Muscle of back (tissue), 11 donors: ENCODE data around the gene SH3PXD2A. TPM values are rescaled to one million over a fixed set of nuclear protein-coding genes. Genes with fewer than 3 reads are reported as not detected.
A peak's percentile ranks its signal among the peaks of the same experiment; 100 is the strongest.

Experiments
- DNase-seq, 3 donors: peaks; one replicate each; pipeline versions ENCODE4 v3.0.0 to v3.0.0-alpha.2; 2013
- polyA plus RNA-seq, 10 donors: library from polyadenylated mRNA; unstranded; fragments of 120-200 nt; gene quantifications; one replicate each; pipeline ENCODE4 v1.2.1, GENCODE V29; 2013; ENCODE audit not compliant: insufficient read length in 10 of 10

SH3PXD2A gene
- polyA plus RNA-seq, 10 donors: 72.3 to 88.0 (median 76.6) TPM

GRCh38 chr10:103569896-103570295, 285.5 kb downstream of the SH3PXD2A start:
- no peak for DNase-seq

GRCh38 chr10:103568505-103568904, 286.9 kb downstream of the SH3PXD2A start:
- no peak for DNase-seq

- DNase-seq: no peak
Measured at GRCh38 chr10:103566536-103566935, 288.8 kb downstream of the SH3PXD2A start.

- no peak for DNase-seq
Measured at GRCh38 chr10:103564776-103565520, 290.4 kb downstream of the SH3PXD2A start.

GRCh38 chr10:103564116-103564501, 291.3 kb downstream of the SH3PXD2A start:
- DNase-seq: no peak

GRCh38 chr10:103563231-103564115, 291.9 kb downstream of the SH3PXD2A start:
- no peak for DNase-seq

- DNase-seq: no peak
Measured at GRCh38 chr10:103562383-103562782, 293.0 kb downstream of the SH3PXD2A start.

GRCh38 chr10:103560886-103561285, 294.5 kb downstream of the SH3PXD2A start:
- no peak for DNase-seq

GRCh38 chr10:103559776-103560175, 295.6 kb downstream of the SH3PXD2A start:
- DNase-seq: no peak

- DNase-seq: no peak
Measured at GRCh38 chr10:103558911-103559310, 296.5 kb downstream of the SH3PXD2A start.

- no peak for DNase-seq
Measured at GRCh38 chr10:103557455-103557854, 297.9 kb downstream of the SH3PXD2A start.

GRCh38 chr10:103556383-103557007, 298.9 kb downstream of the SH3PXD2A start:
- no peak for DNase-seq

- DNase-seq: no peak
Measured at GRCh38 chr10:103555712-103556111, 299.7 kb downstream of the SH3PXD2A start.

GRCh38 chr10:103555325-103555649, 300.1 kb downstream of the SH3PXD2A start:
- DNase-seq: no peak

GRCh38 chr10:103554488-103555324, 300.7 kb downstream of the SH3PXD2A start:
- DNase-seq: peak; percentile 58 to 83 (median 62)

GRCh38 chr10:103553743-103554487, 301.5 kb downstream of the SH3PXD2A start:
- DNase-seq: no peak

GRCh38 chr10:103552856-103553742, 302.3 kb downstream of the SH3PXD2A start:
- no peak for DNase-seq

GRCh38 chr10:103551619-103552602, 303.5 kb downstream of the SH3PXD2A start:
- no peak for DNase-seq

- DNase-seq: no peak
Measured at GRCh38 chr10:103550229-103550628, 305.1 kb downstream of the SH3PXD2A start.
